Suprapubic skin (tissue), 4 donors: ENCODE results near the gene CPEB2. TPM values are rescaled to one million over a fixed set of nuclear protein-coding genes. Genes with fewer than 3 reads are reported as not detected.

ENCODE experiments used
- DNase-seq, 2 donors: peaks; one replicate each; pipeline ENCODE4 v3.0.0-alpha.2; 2019; ENCODE audit warnings: low spot score in 2 of 2
- H3K27ac ChIP-seq: fragments of 200-600 bp; sonication (generic); one replicate; pipeline ENCODE4 v1.5.1; 2019
- H3K27me3 ChIP-seq: fragments of 200-600 bp; sonication (generic); one replicate; pipeline ENCODE4 v1.5.1; 2019
- H3K36me3 ChIP-seq: fragments of 200-600 bp; sonication (generic); one replicate; pipeline ENCODE4 v1.5.1; 2019
- H3K4me1 ChIP-seq: fragments of 200-600 bp; sonication (generic); one replicate; pipeline ENCODE4 v1.5.1; 2019
- H3K4me3 ChIP-seq: fragments of 200-600 bp; sonication (generic); one replicate; pipeline ENCODE4 v1.5.1; 2019; ENCODE audit warnings: mild to moderate bottlenecking
- H3K9me3 ChIP-seq: fragments of 200-600 bp; sonication (generic); one replicate; pipeline ENCODE4 v1.5.1; 2019
- CTCF ChIP-seq, 2 donors: fragments of 200-600 bp in 1 of 2; fragments of 450-650 bp in 1 of 2; sonication (generic) in 1 of 2; IDR thresholded peaks; one replicate each; pipeline ENCODE4 v1.5.1; 2016 to 2019; ENCODE audit warnings: antibody characterized with exemption in 2 of 2, mild to moderate bottlenecking in 1 of 2, moderate library complexity in 1 of 2
- EP300 ChIP-seq: sonication (generic); formaldehyde crosslinking; IDR thresholded peaks from one replicate; pipeline ENCODE4 v1.6.1; 2017; ENCODE audit warnings: antibody characterized with exemption
- POLR2A ChIP-seq, 2 donors: fragments of 450-650 bp; IDR thresholded peaks; one replicate each; pipeline ENCODE4 v1.6.1; 2017; ENCODE audit warnings: antibody characterized with exemption in 2 of 2, mild to moderate bottlenecking in 2 of 2, moderate library complexity in 2 of 2
- POLR2AphosphoS5 ChIP-seq, 3 donors: sonication (generic); formaldehyde crosslinking; IDR thresholded peaks; one replicate each; pipeline ENCODE4 v1.6.1; 2017; ENCODE audit warnings: antibody characterized with exemption in 3 of 3
- WGBS: methylation state at CpG from one replicate; pipeline ENCODE4 v1.1.5; 2018; 5-methylcytosine and 5-hydroxymethylcytosine counted together
- total RNA-seq, 4 donors: library from RNA; depleted of rRNA; stranded (reverse); fragments of >200 nt; gene quantifications; one replicate each; pipeline ENCODE4 v1.1.0, GENCODE V29; 2016

The CPEB2 gene
- total RNA-seq, 4 donors from 2014 or later = 43.6 to 70.1 (median 49.8) TPM

GRCh38 chr4:15012017-15012788 is 9.9 kb downstream of the CPEB2 start:
- H3K27me3 ChIP-seq = no peaks in the 10 kb centered on the region
- H3K27ac ChIP-seq = no peak overlapping the region
- no peak for TF ChIP-seq EP300
- no peak for TF ChIP-seq POLR2AphosphoS5 (IDR thresholded peaks at IDR 0.05)
- TF ChIP-seq CTCF (IDR thresholded peaks at IDR 0.05) = no peak
- no peak for TF ChIP-seq POLR2A (IDR thresholded peaks at IDR 0.05)
- H3K4me3 ChIP-seq = no peak overlapping the region
- H3K9me3 ChIP-seq = no peaks in the 10 kb centered on the region
- H3K4me1 ChIP-seq = peaks cover 27% of the 10 kb centered on the region
- peaks cover 40% of the 10 kb centered on the region for H3K36me3 ChIP-seq
- 85% methylated on average over 3 of the region's 3 CpGs for WGBS
- no peak for DNase-seq

GRCh38 chr4:15013585-15013984 is 11.3 kb downstream of the CPEB2 start:
- no peak for DNase-seq
- Histone ChIP-seq H3K36me3 (peaks cover 41% of the 10 kb centered on the region), H3K4me1 (peaks cover 20% of the 10 kb centered on the region), H3K27ac (no peak overlapping the region), H3K4me3 (no peak overlapping the region), H3K27me3 (no peaks in the 10 kb centered on the region), H3K9me3 (no peaks in the 10 kb centered on the region)
- TF ChIP-seq EP300 = no peak
- TF ChIP-seq POLR2AphosphoS5 (IDR thresholded peaks at IDR 0.05) = no peak
- no peak for TF ChIP-seq CTCF (IDR thresholded peaks at IDR 0.05)
- TF ChIP-seq POLR2A (IDR thresholded peaks at IDR 0.05) = no peak

- no peak overlapping the region for H3K27ac ChIP-seq
- no peaks in the 10 kb centered on the region for H3K27me3 ChIP-seq
- no peak overlapping the region for H3K4me3 ChIP-seq
- H3K36me3 ChIP-seq = peaks cover 31% of the 10 kb centered on the region
- no peaks in the 10 kb centered on the region for H3K9me3 ChIP-seq
- TF ChIP-seq POLR2AphosphoS5 (IDR thresholded peaks at IDR 0.05) = no peak
- TF ChIP-seq CTCF (IDR thresholded peaks at IDR 0.05) = no peak
- TF ChIP-seq EP300 = no peak
- DNase-seq = no peak
- peaks cover 20% of the 10 kb centered on the region for H3K4me1 ChIP-seq
- 81% methylated on average over 1 of the region's 1 CpG for WGBS
Measured at GRCh38 chr4:15015170-15015569, 12.9 kb downstream of the CPEB2 start.

- H3K4me1 ChIP-seq = peaks cover 33% of the 10 kb centered on the region
- no peak overlapping the region for H3K4me3 ChIP-seq
- TF ChIP-seq POLR2A (IDR thresholded peaks at IDR 0.05) (no peak), EP300 (no peak), CTCF (IDR thresholded peaks at IDR 0.05) (no peak), POLR2AphosphoS5 (IDR thresholded peaks at IDR 0.05) (no peak)
- H3K27me3 ChIP-seq = no peaks in the 10 kb centered on the region
- peaks cover 26% of the 10 kb centered on the region for H3K36me3 ChIP-seq
- no peak for DNase-seq
- H3K9me3 ChIP-seq = no peaks in the 10 kb centered on the region
- no peak overlapping the region for H3K27ac ChIP-seq
Measured at GRCh38 chr4:15018361-15018760, 16.1 kb downstream of the CPEB2 start.

- no peaks in the 10 kb centered on the region for H3K27me3 ChIP-seq
- TF ChIP-seq CTCF (IDR thresholded peaks at IDR 0.05) (no peak), POLR2A (IDR thresholded peaks at IDR 0.05) (no peak), POLR2AphosphoS5 (IDR thresholded peaks at IDR 0.05) (no peak)
- peaks cover 23% of the 10 kb centered on the region for H3K36me3 ChIP-seq
- DNase-seq = no peak
- H3K4me3 ChIP-seq = no peak overlapping the region
- peaks cover 27% of the 10 kb centered on the region for H3K4me1 ChIP-seq
- WGBS = 86% methylated on average over 7 of the region's 7 CpGs
- H3K9me3 ChIP-seq = no peaks in the 10 kb centered on the region
- no peak overlapping the region for H3K27ac ChIP-seq
Measured at GRCh38 chr4:15020502-15021286, 18.4 kb downstream of the CPEB2 start.
